NCI-H345 treated with DMSO at 0.1 percent for 48 hours (cell line): ENCODE results near the gene SYT3.

Experiments
- DNase-seq: peaks from one replicate; lab custom pipeline; 2025; ENCODE audit not compliant: unreplicated experiment; lab: John Stamatoyannopoulos, UW

SYT3 gene

GRCh38 chr19:50639121-50640112, at the start of gene SYT3:
Gene SYT3, minus strand, starts transcription at chr19:50639881. Its CDS starts 2,470 bp downstream, at chr19:50637411.
- DNase-seq, result no peak

GRCh38 chr19:50688766-50689165, 49.1 kb upstream of the SYT3 start:
- no peak for DNase-seq

GRCh38 chr19:50686310-50687032, 46.8 kb upstream of the SYT3 start:
- DNase-seq, result no peak

- no peak for DNase-seq
Observed at GRCh38 chr19:50679177-50680125, 39.8 kb upstream of the SYT3 start.

GRCh38 chr19:50678323-50678722, 38.6 kb upstream of the SYT3 start:
- no peak for DNase-seq

GRCh38 chr19:50677636-50678035, 38.0 kb upstream of the SYT3 start:
- DNase-seq, result no peak

- DNase-seq, result no peak
Observed at GRCh38 chr19:50676625-50677197, 37.0 kb upstream of the SYT3 start.

GRCh38 chr19:50673118-50673517, 33.4 kb upstream of the SYT3 start:
- no peak for DNase-seq

GRCh38 chr19:50670102-50670380, 30.4 kb upstream of the SYT3 start:
- no peak for DNase-seq

GRCh38 chr19:50669302-50670101, 29.8 kb upstream of the SYT3 start:
- DNase-seq, result no peak

- DNase-seq, result no peak
Observed at GRCh38 chr19:50668879-50669278, 29.2 kb upstream of the SYT3 start.

GRCh38 chr19:50668416-50668815, 28.7 kb upstream of the SYT3 start:
- DNase-seq, result no peak

- DNase-seq, result no peak
Observed at GRCh38 chr19:50667759-50668231, 28.1 kb upstream of the SYT3 start.

- no peak for DNase-seq
Observed at GRCh38 chr19:50667177-50667758, 27.6 kb upstream of the SYT3 start.

- no peak for DNase-seq
Observed at GRCh38 chr19:50666346-50667176, 26.9 kb upstream of the SYT3 start.

- DNase-seq, result no peak
Observed at GRCh38 chr19:50664204-50664603, 24.5 kb upstream of the SYT3 start.

- DNase-seq, result no peak
Observed at GRCh38 chr19:50663482-50663790, 23.8 kb upstream of the SYT3 start.

GRCh38 chr19:50662651-50663481, 23.2 kb upstream of the SYT3 start:
- DNase-seq, result no peak
